Sigmoid colon (tissue), 3 donors: ENCODE data around the gene TRIM54.

Experiments used
- POLR2A ChIP-seq, 2 donors: fragments of 450-650 bp; IDR thresholded peaks; one replicate each; pipeline ENCODE4 v1.6.1; 2016; ENCODE audit warnings: antibody characterized with exemption in 2 of 2, mild to moderate bottlenecking in 2 of 2, moderate library complexity in 2 of 2
- TF ChIP-seq, protein P1 (sequence below), 4 experiments: fragments of 450-650 bp in 3 of 4; fragments of 200-600 bp in 1 of 4; IDR thresholded peaks; one replicate each; pipeline ENCODE4 v1.5.1; 2016 to 2019; ENCODE audit warnings: antibody characterized with exemption in 4 of 4, mild to moderate bottlenecking in 3 of 4, moderate library complexity in 2 of 4

DNA sequence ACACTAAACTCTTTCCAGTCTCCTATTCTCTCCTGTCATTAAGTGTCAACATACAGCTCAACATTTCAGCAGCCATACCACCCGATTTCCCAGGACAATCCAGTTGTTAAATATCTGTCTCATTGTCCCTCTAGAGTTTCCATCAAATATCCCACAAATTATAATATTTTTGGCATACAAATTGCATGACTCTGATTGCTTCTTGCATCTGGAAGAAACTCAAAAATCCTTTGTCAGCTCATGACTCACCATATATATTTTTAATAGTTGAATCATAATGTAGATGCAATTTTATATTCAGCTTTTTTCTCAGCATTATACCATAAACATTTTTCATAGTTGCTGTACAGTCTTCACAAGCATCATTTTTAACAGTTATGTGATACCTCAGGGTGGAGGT lies 26.6 kb upstream of the TRIM54 start:
- TF ChIP-seq, protein P1, sequence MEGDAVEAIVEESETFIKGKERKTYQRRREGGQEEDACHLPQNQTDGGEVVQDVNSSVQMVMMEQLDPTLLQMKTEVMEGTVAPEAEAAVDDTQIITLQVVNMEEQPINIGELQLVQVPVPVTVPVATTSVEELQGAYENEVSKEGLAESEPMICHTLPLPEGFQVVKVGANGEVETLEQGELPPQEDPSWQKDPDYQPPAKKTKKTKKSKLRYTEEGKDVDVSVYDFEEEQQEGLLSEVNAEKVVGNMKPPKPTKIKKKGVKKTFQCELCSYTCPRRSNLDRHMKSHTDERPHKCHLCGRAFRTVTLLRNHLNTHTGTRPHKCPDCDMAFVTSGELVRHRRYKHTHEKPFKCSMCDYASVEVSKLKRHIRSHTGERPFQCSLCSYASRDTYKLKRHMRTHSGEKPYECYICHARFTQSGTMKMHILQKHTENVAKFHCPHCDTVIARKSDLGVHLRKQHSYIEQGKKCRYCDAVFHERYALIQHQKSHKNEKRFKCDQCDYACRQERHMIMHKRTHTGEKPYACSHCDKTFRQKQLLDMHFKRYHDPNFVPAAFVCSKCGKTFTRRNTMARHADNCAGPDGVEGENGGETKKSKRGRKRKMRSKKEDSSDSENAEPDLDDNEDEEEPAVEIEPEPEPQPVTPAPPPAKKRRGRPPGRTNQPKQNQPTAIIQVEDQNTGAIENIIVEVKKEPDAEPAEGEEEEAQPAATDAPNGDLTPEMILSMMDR (IDR thresholded peaks at IDR 0.05) = no peak
- no peak for TF ChIP-seq POLR2A (IDR thresholded peaks at IDR 0.05)
